B cell (primary cell): ENCODE results near the gene SRRM4. TPM values are rescaled to one million over a fixed set of nuclear protein-coding genes. Genes with fewer than 3 reads are reported as not detected.

Experiments
- ATAC-seq: fragments of 200-7000 bp; cut with Tn5 transposase; one replicate; pipeline ENCODE4 v1.10.0; 2021; ENCODE audit warnings: low read depth, mild to moderate bottlenecking, moderate number of reproducible peaks, moderate library complexity
- CTCF ChIA-PET: fragments of 350-600 bp; sonication (Branson Sonifier 250); formaldehyde crosslinking; loops from one replicate; lab custom pipeline; 2021; ENCODE audit warnings: antibody characterized with exemption, inconsistent platforms; lab: Charles Lee
- POLR2A ChIA-PET: fragments of 350-600 bp; sonication (Branson Sonifier 250); formaldehyde crosslinking; loops from one replicate; lab custom pipeline; 2021; ENCODE audit warnings: antibody characterized with exemption; lab: Charles Lee
- DNase-seq: peaks from one replicate; pipeline ENCODE4 v3.0.0; 2013
- H2AFZ ChIP-seq: 2 replicates; pipeline ENCODE4 v1.6.1; 2012; ENCODE audit warnings: mild to moderate bottlenecking, low read depth, low read length; ENCODE audit not compliant: insufficient read depth, poor library complexity, severe bottlenecking
- H3K27ac ChIP-seq, 2 donors: 1 replicate in 1 of 2; 2 replicates in 1 of 2; pipeline ENCODE4 v1.5.1; 2012 to 2013; ENCODE audit warnings: low read length in 2 of 2, mild to moderate bottlenecking in 2 of 2, moderate library complexity in 1 of 2
- H3K27me3 ChIP-seq, 4 experiments: fragments of 200-600 bp in 1 of 4; sonication (generic) in 1 of 4; replicated peaks in 1 of 4; 1 replicate in 2 of 4; 2 replicates in 2 of 4; pipeline versions ENCODE4 v1.6.1 to v1.7.0; 2013 to 2016; ENCODE audit warnings: low read length in 3 of 4, mild to moderate bottlenecking in 2 of 4, mixed read lengths in 1 of 4, moderate library complexity in 1 of 4; ENCODE audit not compliant: insufficient read depth in 4 of 4, control insufficient read depth in 3 of 4; ENCODE audit errors: control extremely low read depth in 1 of 4
- H3K36me3 ChIP-seq, 2 experiments: replicated peaks in 1 of 2; 1 replicate in 1 of 2; 2 replicates in 1 of 2; pipeline versions ENCODE4 v1.6.1 to v1.7.1; 2013; ENCODE audit warnings: low read length in 1 of 2; ENCODE audit not compliant: insufficient read depth in 2 of 2, control insufficient read depth in 1 of 2; ENCODE audit errors: control extremely low read depth in 1 of 2, extremely low read depth in 1 of 2
- H3K4me1 ChIP-seq, 2 donors: fragments of 200-600 bp in 1 of 2; sonication (generic) in 1 of 2; 1 replicate in 1 of 2; 2 replicates in 1 of 2; pipeline versions ENCODE4 v1.5.1 to v1.6.1; 2013 to 2017; ENCODE audit warnings: low read length in 2 of 2; ENCODE audit not compliant: control insufficient read depth in 2 of 2, insufficient read depth in 2 of 2
- H3K4me2 ChIP-seq: replicated peaks from 2 replicates; pipeline ENCODE3; 2012; ENCODE audit warnings: mild to moderate bottlenecking, low read depth, low read length; ENCODE audit not compliant: poor library complexity, severe bottlenecking
- H3K4me3 ChIP-seq, 5 experiments: fragments of 200-600 bp in 1 of 5; sonication (generic) in 1 of 5; 1 replicate in 3 of 5; 2 replicates in 2 of 5; pipeline versions ENCODE4 v1.5.1 to v1.7.0; 2011 to 2016; ENCODE audit warnings: low read length in 4 of 5, mild to moderate bottlenecking in 4 of 5, low read depth in 2 of 5, control low read depth in 1 of 5, moderate library complexity in 1 of 5; ENCODE audit not compliant: insufficient read depth in 1 of 5; ENCODE audit errors: control extremely low read depth in 1 of 5, extremely low read depth in 1 of 5
- H3K79me2 ChIP-seq: fragments of 200-600 bp; sonication (generic); one replicate; pipeline ENCODE4 v1.6.0; 2016; ENCODE audit warnings: low read length; ENCODE audit not compliant: control insufficient read depth, insufficient read depth
- H3K9ac ChIP-seq: fragments of 200-600 bp; sonication (generic); 2 replicates; pipeline ENCODE4 v1.6.1; 2017; ENCODE audit warnings: mild to moderate bottlenecking, low read length, moderate library complexity
- H3K9me3 ChIP-seq, 3 donors: one replicate each; pipeline versions ENCODE4 v1.6.1 to v1.7.1; 2013; ENCODE audit warnings: low read length in 2 of 3; ENCODE audit not compliant: control insufficient read depth in 2 of 3, insufficient read depth in 1 of 3; ENCODE audit errors: control extremely low read depth in 1 of 3
- H4K20me1 ChIP-seq: 2 replicates; pipeline ENCODE4 v1.6.0; 2012; ENCODE audit warnings: mild to moderate bottlenecking, low read length; ENCODE audit not compliant: insufficient read depth, control insufficient read depth, poor library complexity, severe bottlenecking
- H3K27ac Mint-ChIP-seq: one replicate; pipeline ENCODE4 v1.8.0; 2021; ENCODE audit warnings: mixed read lengths
- H3K27me3 Mint-ChIP-seq: one replicate; pipeline ENCODE4 v1.8.0; 2021; ENCODE audit warnings: mixed read lengths
- H3K4me1 Mint-ChIP-seq: one replicate; pipeline ENCODE4 v1.8.0; 2021; ENCODE audit warnings: mixed read lengths
- H3K4me3 Mint-ChIP-seq: one replicate; pipeline ENCODE4 v1.8.0; 2021; ENCODE audit warnings: mixed read lengths
- H3K9me3 Mint-ChIP-seq: one replicate; pipeline ENCODE4 v1.8.0; 2022; ENCODE audit warnings: mixed read lengths; ENCODE audit not compliant: insufficient read depth
- EZH2 ChIP-seq: IDR thresholded peaks from 2 replicates; pipeline ENCODE4 v1.6.1; 2012; ENCODE audit warnings: borderline replicate concordance, low read depth, mild to moderate bottlenecking, moderate library complexity, low read length; ENCODE audit not compliant: insufficient read depth, poor library complexity, severe bottlenecking
- WGBS: methylation state at CpG from one replicate; pipeline ENCODE4 v1.1.5; 2013; ENCODE audit warnings: missing lambda C conversion rate; ENCODE audit not compliant: insufficient coverage; 5-methylcytosine and 5-hydroxymethylcytosine counted together
- intact Hi-C: fragments of 100-400 bp; cut with micrococcal nuclease; formaldehyde crosslinking; loops from one replicate; pipeline ENCODE4 v1.10.0; 2022
- polyA plus RNA-seq: library from polyadenylated mRNA; depleted of rRNA; stranded (reverse); fragments of >200 nt; gene quantifications from 2 replicates; pipeline ENCODE4 v1.2.3, GENCODE V29; 2012
- total RNA-seq, 2 donors: library from RNA; stranded (reverse); fragments of 120-200 nt in 1 of 2; gene quantifications; 1 replicate in 1 of 2; 2 replicates in 1 of 2; pipeline versions ENCODE4 v1.2.3 to v1.2.4, GENCODE V29; 2013 to 2022
- TF ChIP-seq, protein P1 (sequence below): fragments of 200-600 bp; IDR thresholded peaks from one replicate; pipeline ENCODE4 v1.8.0; 2022; ENCODE audit warnings: antibody characterized with exemption, mild to moderate bottlenecking

Gene SRRM4
- total and polyA plus RNA-seq, 2 donors (not counting 1 experiment from before 2014, with no cell fraction given) = not detected

DNA sequence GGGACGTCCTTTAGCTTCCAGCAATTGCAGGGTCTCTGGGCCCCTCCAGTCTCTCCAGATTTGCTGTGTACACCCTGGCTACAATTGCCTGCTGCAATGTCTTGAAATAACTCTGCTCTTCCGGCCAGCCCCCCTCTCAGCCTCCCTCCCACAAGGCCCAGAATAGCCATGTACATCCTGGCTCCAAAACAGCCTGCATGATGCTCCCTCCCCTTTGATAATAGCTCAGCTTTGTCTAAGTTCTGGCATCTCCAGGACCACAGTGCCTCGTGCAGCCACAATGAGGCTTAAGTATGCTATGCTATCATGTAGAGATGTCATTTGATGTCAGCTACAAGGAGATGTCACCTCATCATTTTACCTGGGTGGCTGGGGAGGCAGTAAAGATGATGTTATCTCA, 74.6 kb downstream of the SRRM4 start:
- DNase-seq (no peak), ATAC-seq (no peak)
- Histone ChIP-seq H3K4me1 (no peaks in the 10 kb centered on the region), H3K27me3 (no peaks in the 10 kb centered on the region), H4K20me1 (no peaks in the 10 kb centered on the region), H3K9ac (no peak overlapping the region), H3K27ac (no peak overlapping the region), H3K79me2 (no peaks in the 10 kb centered on the region), H3K4me3 (no peak overlapping the region), H3K9me3 (no peaks in the 10 kb centered on the region), H3K36me3 (no peaks in the 10 kb centered on the region), H2AFZ (no peak overlapping the region), H3K4me2 (no peak overlapping the region)
- CTCF ChIA-PET = no interaction called here
- intact Hi-C loops = no loop called here
- Mint-ChIP-seq H3K27ac (no peak overlapping the region), H3K27me3 (no peaks in the 10 kb centered on the region), H3K4me3 (no peak overlapping the region), H3K4me1 (no peaks in the 10 kb centered on the region), H3K9me3 (peaks cover 6% of the 10 kb centered on the region)
- WGBS = 27% methylated on average over 3 of the region's 3 CpGs
- TF ChIP-seq, protein P1, sequence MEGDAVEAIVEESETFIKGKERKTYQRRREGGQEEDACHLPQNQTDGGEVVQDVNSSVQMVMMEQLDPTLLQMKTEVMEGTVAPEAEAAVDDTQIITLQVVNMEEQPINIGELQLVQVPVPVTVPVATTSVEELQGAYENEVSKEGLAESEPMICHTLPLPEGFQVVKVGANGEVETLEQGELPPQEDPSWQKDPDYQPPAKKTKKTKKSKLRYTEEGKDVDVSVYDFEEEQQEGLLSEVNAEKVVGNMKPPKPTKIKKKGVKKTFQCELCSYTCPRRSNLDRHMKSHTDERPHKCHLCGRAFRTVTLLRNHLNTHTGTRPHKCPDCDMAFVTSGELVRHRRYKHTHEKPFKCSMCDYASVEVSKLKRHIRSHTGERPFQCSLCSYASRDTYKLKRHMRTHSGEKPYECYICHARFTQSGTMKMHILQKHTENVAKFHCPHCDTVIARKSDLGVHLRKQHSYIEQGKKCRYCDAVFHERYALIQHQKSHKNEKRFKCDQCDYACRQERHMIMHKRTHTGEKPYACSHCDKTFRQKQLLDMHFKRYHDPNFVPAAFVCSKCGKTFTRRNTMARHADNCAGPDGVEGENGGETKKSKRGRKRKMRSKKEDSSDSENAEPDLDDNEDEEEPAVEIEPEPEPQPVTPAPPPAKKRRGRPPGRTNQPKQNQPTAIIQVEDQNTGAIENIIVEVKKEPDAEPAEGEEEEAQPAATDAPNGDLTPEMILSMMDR = no peak
- no peak for TF ChIP-seq EZH2
- POLR2A ChIA-PET = no interaction called here

DNA sequence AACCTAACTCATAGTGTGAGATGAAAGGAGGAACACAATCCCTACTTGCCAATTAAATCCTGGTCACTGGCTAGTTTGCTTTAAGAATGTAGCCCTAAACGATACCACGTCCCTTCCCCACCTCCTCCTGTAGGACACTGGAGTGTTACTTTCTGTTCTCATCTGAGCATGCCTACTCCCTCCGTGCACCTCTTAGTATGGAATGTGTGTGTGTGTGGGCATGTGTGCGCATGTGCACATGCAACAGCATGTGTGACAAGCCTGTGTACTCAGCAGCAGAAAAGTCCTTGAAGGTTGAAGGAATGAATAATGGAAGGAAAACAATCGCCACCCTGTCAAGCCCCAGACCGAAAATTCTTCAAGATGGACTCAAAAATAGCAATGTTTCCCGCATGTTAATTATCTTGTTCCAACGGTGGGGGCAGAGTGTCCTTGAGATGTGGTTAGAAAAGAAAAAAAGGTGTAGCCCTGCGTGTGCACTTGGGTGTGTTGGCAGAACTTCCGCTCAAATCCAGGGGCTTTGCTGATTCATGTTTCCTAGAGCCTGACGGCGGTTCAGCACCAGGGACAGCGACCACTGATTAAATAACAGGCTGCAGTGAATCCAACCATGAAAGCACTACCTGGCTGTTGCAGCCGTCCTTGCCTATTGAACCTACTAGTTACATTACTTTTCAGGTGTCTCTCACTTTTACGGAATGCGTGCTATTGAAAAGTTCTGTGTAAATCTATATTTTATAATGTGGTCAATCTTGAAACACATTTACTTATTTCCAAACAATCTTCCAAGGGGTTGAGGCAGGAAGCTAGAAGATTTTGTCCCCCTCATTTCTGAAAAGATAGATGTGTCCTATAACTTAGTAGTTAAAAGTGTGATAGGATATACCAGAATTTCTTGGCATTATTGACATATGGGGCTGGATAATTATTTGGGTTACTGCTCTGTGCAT, 79.8 kb downstream of the SRRM4 start:
- Histone ChIP-seq H3K4me3 (no peak overlapping the region), H4K20me1 (no peaks in the 10 kb centered on the region), H3K9me3 (no peaks in the 10 kb centered on the region), H3K27ac (no peak overlapping the region), H2AFZ (no peak overlapping the region), H3K36me3 (no peaks in the 10 kb centered on the region), H3K4me1 (no peaks in the 10 kb centered on the region), H3K9ac (no peak overlapping the region), H3K4me2 (no peak overlapping the region), H3K79me2 (no peaks in the 10 kb centered on the region), H3K27me3 (no peaks in the 10 kb centered on the region)
- Mint-ChIP-seq H3K27me3 (no peaks in the 10 kb centered on the region), H3K4me3 (no peak overlapping the region), H3K9me3 (peaks cover 4% of the 10 kb centered on the region), H3K27ac (no peak overlapping the region), H3K4me1 (no peaks in the 10 kb centered on the region)
- 15% methylated on average over 9 of the region's 16 CpGs for WGBS
- ATAC-seq (no peak), DNase-seq (no peak)
- ChIA-PET POLR2A (no interaction called here), CTCF (no interaction called here)
- intact Hi-C loops = no loop called here
- no peak for TF ChIP-seq EZH2
- TF ChIP-seq, protein P1 = no peak
